GM19099 (cell line): ENCODE measurements around the gene TP53AIP1.

Source experiments
- POLR2A ChIP-seq: IDR thresholded peaks from 3 replicates; pipeline ENCODE4 v1.6.1; 2011; ENCODE audit warnings: low read depth; ENCODE audit not compliant: insufficient read length; ENCODE audit errors: extremely low read depth

The TP53AIP1 gene, protein sequence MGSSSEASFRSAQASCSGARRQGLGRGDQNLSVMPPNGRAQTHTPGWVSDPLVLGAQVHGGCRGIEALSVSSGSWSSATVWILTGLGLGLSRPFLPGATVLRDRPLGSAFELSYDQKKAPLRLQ

GRCh38 chr11:128942817-128943427, at the start of gene TP53AIP1:
TSS of gene TP53AIP1 (minus strand) at chr11:128942871. CDS start at chr11:128937818, 5,053 bp downstream.
- no peak for TF ChIP-seq POLR2A

- TF ChIP-seq POLR2A = no peak
Measured at GRCh38 chr11:128988242-128988970, 45.7 kb upstream of the TP53AIP1 start.

DNA sequence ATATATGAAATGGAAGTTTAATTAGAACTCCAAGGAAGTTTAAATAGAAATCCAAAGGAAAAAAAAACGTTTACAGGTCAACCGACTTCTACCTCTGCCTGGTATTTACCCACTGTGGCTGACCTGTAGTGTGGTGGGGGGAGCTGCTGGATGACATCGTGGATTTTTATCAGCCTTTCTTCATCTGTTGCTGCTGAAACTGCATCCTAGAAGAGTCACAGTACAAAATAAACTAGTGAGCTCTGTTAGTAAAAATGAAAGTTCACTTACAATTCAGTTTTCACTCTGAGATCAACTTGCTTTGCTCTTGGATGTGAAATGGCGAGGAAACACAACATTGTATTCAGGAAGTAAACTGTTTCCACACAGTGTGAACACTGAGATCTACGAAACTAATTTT, 43.2 kb upstream of the TP53AIP1 start:
- TF ChIP-seq POLR2A = no peak

DNA sequence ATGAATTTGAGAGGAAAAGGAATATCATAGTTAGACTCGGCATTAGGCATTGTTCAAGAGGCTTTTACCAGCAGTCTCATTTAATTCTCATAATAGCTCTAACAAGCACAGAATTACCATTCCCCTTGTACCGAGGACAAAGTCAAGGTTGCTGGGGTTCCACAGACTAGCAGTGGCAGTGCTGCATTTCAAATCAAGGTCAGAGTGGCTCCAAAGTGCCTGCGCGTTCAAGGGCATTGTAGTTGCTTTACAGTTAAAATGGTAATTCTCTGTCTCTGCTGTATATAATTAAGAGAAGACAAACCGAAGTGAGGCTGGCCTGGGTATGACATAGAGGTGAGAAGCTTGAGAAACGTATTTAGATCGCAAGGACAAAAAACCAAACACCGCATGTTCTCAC, 40.4 kb upstream of the TP53AIP1 start:
- TF ChIP-seq POLR2A = no peak

- TF ChIP-seq POLR2A = no peak
Measured at GRCh38 chr11:128981254-128981653, 38.6 kb upstream of the TP53AIP1 start.

- no peak for TF ChIP-seq POLR2A
Measured at GRCh38 chr11:128970598-128971190, 28.0 kb upstream of the TP53AIP1 start.

DNA sequence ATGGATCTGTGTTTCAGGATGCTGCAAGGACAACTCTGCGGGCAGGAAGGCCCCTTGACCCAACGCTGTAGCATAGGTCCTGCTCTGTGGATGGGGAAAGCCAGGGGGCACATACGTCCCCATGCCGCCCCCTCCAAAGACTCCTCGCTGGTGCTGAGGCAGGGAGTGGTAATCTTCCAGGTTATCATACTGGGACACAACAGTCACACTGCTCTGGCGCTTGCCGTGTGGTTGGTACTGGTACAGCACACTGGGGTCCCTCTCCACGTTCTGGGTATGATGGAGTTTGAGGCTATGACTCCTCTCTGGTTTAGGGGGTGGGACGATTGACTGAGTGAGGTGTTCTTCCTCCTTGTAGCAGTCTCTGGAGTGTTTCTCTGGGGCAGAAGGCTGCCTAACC, 26.2 kb upstream of the TP53AIP1 start:
- TF ChIP-seq POLR2A = no peak

DNA sequence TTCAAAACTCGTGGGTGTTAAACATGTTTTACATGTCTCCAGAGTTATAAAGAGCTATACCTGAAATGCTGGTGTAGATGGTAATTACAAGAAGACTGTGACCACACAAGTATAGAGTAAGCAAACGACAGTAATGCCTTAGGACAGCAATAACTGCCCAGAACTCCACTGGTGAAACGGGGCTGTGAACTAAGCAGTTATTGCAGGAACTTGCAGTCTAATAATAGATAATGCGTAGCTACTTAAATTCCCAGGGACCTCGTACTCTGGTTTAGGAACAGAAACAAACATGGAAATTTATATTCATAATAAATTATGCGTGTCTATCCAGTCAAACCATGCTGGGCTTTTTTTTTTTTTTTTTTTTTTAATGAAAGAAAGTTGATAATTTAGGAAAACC, 24.9 kb upstream of the TP53AIP1 start:
- no peak for TF ChIP-seq POLR2A

DNA sequence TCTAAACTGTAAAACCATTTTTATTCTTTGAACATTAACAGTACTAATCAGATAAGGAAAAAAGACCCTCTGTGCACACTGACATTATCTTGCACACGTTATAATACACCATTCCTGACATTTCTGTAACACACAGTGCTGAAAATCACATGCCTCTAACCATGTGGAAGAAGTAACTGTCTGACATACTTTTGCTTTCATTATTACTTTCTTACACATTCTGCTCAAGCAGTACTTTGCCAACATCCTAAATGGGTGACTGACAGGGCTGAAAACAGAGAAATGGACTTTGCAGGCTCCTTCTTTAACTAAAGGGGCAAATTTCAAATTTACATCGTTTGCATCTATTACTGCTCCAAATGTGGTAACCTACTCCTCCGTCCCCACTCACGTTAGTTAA, 22.8 kb upstream of the TP53AIP1 start:
- TF ChIP-seq POLR2A = no peak

DNA sequence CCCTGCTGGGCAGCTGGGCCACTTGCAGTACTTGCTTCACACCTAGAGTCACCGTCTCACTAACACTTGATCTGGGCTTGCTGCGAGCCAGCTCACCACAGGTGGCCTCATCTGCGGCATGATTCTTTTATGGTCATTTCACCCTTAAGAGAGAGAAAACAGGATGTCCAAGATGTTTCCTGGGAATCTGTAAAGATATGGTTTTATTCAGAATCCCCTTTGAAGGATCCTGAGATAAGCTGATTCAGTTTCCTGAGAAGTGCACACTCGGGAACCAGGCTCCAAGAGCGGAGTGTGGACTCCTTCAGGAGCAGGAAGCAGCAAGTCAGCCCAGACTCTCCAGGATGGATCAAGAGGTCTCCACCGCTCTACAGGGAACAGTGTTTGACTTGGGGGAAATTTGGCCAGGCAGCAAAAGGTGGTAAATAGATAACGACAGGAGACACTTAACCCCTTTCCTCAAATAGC, 21.8 kb upstream of the TP53AIP1 start:
- no peak for TF ChIP-seq POLR2A

GRCh38 chr11:128963744-128964325, 21.2 kb upstream of the TP53AIP1 start:
- TF ChIP-seq POLR2A = no peak

DNA sequence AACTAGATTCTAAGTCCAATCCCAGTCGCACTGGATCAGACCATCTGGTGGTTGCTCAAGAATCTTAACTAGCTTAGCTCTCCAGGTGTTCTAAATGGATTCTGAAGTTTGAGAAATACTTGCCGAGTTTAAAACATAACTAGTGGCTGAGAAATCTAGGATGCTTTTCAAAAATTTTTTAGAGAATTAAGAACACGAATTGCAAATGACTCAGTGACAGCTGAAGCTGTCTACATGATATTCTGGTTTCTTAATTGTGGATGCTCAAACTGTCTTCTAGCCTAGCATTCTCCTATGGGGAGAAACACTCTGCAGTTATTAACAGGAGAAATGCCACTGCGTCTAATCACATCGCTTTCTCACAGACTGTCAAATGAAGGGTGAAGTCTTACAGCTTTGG, 20.2 kb upstream of the TP53AIP1 start:
- TF ChIP-seq POLR2A = no peak

GRCh38 chr11:128961645-128962044, 19.0 kb upstream of the TP53AIP1 start:
- no peak for TF ChIP-seq POLR2A

- no peak for TF ChIP-seq POLR2A
Measured at GRCh38 chr11:128957202-128957482, 14.5 kb upstream of the TP53AIP1 start.

- TF ChIP-seq POLR2A = no peak
Measured at GRCh38 chr11:128956401-128957201, 13.9 kb upstream of the TP53AIP1 start.

- no peak for TF ChIP-seq POLR2A
Measured at GRCh38 chr11:128955636-128956035, 13.0 kb upstream of the TP53AIP1 start.

DNA sequence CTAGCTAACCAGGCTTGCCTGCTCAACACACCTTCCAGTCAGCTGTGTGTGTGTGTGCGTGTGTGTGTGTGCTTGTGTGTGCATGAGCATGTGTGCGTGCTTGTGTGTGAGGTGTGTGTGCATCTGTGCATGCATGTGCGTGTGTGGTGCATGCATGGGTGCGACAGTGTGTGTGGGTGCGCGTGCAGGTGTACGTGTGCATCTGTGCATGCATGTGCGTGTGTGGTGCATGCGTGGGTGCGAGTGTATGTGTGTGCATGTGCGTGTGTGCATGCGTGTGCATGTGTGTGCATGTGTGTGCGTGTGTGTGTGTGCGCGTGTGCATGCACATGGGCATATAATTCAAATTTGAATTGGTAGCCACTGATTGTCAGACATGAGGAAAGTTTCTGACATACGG, 10.5 kb upstream of the TP53AIP1 start:
- no peak for TF ChIP-seq POLR2A
